GM21515 (cell line): ENCODE measurements around the gene SARDH.

Experiments used
- ATAC-seq: cut with Tn5 transposase; IDR thresholded peaks from one replicate; pipeline ENCODE4 v1.9.1; 2021; ENCODE audit not compliant: unreplicated experiment

Gene SARDH

GRCh38 chr9:133653638-133654037, 84.5 kb downstream of the SARDH start:
- ATAC-seq, result no peak

- no peak for ATAC-seq
Observed at GRCh38 chr9:133650026-133650425, 88.1 kb downstream of the SARDH start.

GRCh38 chr9:133649194-133649593, 89.0 kb downstream of the SARDH start:
- no peak for ATAC-seq

GRCh38 chr9:133647765-133648469, 90.2 kb downstream of the SARDH start:
- no peak for ATAC-seq

- ATAC-seq, result no peak
Observed at GRCh38 chr9:133647148-133647547, 91.0 kb downstream of the SARDH start.

GRCh38 chr9:133645021-133645765, 93.0 kb downstream of the SARDH start:
- ATAC-seq, result no peak

GRCh38 chr9:133643978-133644760, 94.0 kb downstream of the SARDH start:
- ATAC-seq, result no peak

GRCh38 chr9:133643362-133643755, 94.8 kb downstream of the SARDH start:
- ATAC-seq, result no peak

- no peak for ATAC-seq
Observed at GRCh38 chr9:133642708-133643361, 95.3 kb downstream of the SARDH start.

GRCh38 chr9:133641861-133642595, 96.1 kb downstream of the SARDH start:
- ATAC-seq, result no peak

- ATAC-seq, result no peak
Observed at GRCh38 chr9:133641396-133641655, 96.8 kb downstream of the SARDH start.

- ATAC-seq, result no peak
Observed at GRCh38 chr9:133640580-133641395, 97.4 kb downstream of the SARDH start.

- ATAC-seq, result no peak
Observed at GRCh38 chr9:133640160-133640559, 98.0 kb downstream of the SARDH start.

GRCh38 chr9:133639613-133640012, 98.5 kb downstream of the SARDH start:
- no peak for ATAC-seq

GRCh38 chr9:133638711-133639110, 99.4 kb downstream of the SARDH start:
- no peak for ATAC-seq

GRCh38 chr9:133638076-133638475, 100.1 kb downstream of the SARDH start:
- ATAC-seq, result no peak

- ATAC-seq, result no peak
Observed at GRCh38 chr9:133637451-133638055, 100.6 kb downstream of the SARDH start.

GRCh38 chr9:133636902-133637301, 101.2 kb downstream of the SARDH start:
- ATAC-seq, result no peak
